HG03521 (cell line): ENCODE data around the gene LRRC2.

Source experiments
- ATAC-seq: cut with Tn5 transposase; IDR thresholded peaks from one replicate; pipeline ENCODE4 v1.9.1; 2021; ENCODE audit warnings: mild to moderate bottlenecking, moderate library complexity; ENCODE audit not compliant: unreplicated experiment

Gene LRRC2

DNA sequence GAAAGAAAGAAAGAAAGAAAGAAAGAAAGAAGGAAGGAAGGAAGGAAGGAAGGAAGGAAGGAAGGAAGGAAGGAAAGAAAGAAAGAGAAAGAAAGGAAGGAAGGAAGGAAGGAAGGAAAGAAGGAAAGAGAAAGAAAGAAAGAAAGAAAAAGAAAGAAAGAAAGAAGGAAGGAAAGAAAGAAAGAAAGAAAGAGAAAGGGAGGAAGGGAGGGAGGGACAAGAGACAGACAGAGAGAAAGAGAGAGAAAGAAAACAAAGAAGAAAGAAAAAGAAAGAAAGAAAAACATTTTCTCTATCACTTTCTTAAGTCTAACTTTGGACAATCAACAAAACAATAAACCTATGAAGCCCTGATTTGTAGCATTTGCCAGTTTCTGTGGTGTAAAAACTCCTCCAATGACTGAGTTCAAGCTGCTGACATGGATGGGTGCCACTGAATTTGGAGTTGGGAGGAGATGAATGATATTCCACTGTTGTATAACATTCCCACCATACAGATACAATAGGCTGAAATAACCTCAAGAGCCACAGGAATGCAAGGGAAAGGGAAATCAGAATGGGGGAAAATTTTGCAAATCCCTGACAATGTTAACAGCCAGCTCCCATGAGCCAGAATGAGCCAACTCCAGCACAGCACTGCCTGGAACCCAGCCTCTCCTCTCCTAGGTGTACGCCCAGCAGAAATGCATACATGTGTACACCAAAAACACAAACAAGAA, 83.3 kb downstream of the LRRC2 start:
- no peak for ATAC-seq

DNA sequence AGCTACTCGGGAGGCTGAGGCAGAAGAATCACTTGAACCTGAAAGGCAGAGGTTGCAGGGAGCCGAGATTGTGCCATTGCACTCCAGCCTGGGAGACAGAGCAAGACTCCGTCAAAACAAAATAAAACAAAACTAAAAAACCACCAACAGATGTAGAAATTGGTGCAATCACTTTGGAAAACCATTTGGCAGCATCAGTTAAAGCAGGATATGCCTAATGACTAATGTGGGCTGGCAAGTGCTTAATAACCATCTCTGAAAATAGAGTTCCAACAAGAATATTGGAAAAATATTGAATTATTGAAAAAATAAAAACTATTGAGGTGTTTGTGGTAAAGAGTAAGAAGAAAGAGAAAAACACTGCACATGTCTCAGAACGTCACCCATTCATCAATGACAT, 84.5 kb downstream of the LRRC2 start:
- no peak for ATAC-seq

DNA sequence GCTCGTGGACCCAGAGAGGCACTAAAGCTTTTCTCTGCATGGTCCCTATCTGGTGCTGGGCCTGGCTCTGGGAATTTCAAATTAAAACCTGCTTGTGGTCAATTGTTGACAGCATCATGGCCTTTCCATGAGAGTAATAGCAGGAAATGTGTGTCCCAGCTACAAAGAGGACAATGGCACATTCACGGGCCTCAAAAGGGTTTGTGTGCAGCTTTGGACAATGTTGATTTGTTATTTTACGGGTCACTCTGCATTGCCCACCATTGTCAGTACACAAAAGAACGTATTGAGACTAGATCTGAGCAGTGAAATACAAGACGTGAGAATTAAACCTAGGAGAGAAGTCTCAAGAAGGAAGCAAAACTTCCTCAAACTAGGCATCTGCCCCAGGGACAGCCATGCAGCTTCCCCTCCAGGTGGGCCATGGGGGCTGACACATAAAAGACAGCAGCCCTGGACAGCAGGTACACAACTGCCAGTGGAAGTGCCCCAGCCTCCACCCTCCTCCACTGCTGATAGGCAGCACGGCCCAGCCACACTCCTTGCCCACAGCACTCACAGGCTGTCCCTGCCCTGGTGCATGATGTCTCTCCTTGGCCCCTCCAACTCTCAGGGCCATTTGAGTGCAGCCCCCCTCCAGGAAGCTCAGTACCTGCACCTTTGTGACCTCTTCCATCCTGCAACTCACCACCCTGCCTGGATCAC, 85.5 kb downstream of the LRRC2 start:
- ATAC-seq = no peak

DNA sequence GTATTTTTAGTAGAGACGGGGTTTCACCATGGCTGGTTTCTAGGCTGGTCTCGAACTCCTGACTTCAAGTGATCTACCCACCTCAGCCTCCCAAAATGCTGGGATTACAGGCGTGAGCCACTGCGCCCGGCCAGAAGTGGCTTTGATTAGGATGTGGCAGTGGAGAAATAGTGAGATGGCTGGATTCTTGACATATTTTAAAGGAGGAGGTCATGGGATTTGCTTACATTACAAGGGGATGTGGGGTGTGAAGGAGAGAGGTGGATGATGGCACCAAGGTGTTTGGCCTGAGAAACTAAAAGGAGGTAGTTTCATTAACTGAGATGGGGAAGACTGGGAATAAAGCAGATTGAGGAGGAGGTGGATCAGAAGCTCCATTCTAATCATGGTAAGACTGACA, 86.4 kb downstream of the LRRC2 start:
- no peak for ATAC-seq

DNA sequence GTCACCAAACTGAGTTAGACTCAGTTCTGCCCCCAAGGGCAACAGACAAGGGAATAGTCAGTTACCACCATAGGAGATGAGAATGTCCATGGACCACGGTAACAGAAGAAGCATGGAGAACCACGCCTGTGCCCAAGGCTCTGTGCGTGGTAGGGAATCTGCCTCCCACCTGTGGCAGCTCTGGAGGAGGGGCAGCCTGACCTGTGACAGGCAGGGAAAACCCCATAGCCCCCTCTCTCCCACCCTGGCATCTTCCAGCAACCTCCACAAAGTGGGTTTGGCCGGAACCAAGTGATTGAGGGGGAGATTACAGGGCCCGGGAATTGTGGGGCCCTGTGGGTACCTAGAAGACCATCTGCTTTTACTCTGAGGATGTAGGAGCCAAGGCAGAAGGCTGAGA, 87.1 kb downstream of the LRRC2 start:
- ATAC-seq = no peak

DNA sequence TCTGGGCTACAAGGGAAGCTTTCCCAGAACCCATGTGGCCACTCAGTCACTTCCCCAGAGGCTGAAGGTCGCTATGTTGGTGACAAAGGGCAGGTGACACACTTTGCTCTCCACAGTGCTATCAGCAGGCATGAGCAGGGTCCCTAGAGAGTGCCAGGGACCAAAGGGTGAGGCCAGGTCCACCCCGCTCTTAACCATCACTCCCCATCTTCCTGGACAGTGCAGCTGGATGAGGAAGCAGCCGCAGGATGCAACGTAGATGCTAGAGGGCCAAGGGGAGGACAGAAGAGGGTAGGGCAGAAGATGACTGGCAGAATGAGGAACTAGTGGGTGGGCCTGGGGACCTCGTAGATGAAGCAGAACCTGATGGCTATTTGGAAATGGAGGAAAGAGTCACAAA, 87.8 kb downstream of the LRRC2 start:
- no peak for ATAC-seq

DNA sequence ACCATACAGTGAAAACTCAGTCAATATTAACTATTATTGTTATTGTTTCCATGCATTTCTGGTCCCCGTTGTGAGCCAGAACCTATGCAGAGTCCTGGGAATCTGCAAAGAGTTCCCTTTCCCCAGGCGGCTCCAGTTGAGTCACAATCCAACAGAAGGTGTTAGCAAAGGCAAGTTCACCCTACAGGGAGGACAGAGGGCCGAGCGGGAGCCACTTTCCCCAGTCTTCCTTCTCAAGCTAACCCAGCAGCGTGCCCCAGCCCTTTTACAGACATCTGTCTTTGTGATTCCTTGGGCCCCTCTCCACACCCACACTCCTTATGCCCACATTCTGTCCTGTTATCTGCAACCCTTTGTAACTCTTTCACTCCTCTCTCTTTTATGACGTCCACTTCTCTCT, 88.3 kb downstream of the LRRC2 start:
- no peak for ATAC-seq

DNA sequence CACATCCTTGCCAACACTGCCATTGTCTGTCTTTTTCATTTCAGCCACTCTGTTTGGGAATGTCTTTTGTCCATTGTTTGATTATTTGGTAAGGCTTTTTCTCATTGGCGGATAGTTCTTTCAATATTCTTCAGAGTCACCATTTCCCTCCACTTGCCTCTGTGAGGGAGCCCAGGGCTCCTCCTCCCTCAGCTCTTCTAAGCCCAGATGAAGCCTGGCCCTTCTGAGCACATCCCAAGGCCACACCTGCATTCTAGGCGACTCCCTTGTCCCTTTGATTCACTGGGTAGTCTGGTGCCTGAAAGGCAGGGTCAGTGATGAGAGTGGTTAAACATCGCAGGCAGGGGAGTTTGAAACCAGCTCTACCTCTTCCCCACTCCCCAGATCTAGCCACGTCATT, 89.0 kb downstream of the LRRC2 start:
- no peak for ATAC-seq

DNA sequence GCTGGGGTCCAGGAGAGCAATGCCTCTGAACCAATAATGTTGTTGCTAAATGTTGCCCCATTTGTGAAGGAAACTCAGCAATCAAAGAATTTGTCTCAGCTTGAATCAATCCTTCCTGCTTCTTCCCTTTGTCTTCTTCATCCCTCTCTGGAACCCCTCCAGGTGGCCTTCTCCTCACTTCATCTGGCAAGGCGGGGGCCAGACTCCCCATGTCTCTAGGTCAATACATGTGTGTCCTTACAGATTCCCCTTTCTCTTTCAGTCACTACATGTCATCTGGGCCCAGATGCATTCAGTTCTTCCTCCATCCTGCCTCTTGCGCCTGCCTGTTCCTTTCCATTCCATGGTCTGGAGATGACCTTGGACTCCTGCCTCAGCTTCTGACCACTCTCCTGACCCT, 93.4 kb downstream of the LRRC2 start:
- ATAC-seq = no peak

DNA sequence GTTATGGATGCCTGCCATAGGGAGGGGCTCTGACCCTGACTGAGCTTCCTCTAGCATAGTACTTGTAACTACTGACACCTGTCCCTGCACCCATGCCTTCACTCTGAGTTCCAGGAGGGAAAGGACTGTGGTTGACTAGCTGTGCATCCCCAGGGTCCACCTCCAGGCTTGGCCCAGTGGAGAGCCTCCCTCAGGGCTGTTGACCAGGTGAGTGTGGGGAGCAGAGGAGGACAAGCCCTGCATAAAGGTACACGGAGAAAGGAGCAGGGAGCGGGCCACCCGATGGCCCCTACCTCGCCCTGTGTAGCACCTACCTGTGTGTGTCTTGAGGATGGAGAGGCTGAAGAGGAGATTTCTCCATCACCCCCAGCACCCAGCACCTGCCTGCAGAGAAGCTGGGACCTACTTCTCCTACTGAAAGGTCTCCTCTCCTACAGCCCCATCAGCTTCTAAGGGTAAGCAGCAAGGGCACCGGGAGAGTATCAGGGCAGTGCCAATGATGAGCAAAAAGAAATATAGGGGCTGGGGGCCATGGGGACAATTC, 94.7 kb downstream of the LRRC2 start:
- ATAC-seq = no peak

DNA sequence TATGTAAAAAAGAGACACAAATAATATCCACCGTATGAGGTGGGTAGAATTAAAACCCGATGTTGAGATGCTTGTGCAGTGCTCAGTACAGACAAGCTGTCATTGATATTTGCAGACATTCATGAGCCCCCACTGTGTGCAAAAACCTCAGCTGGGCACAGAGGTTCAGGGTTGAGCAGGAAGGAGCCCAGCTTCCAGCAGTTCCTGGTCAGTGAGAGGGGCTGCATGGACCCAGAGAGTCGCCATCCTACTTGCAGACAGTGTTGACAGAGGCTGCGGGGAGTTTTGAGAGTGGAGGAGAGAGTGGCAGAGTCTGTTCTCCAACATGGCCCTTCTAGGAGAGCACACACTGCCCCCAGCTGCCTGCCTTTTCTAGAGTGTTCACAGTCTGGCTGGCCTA, 95.3 kb downstream of the LRRC2 start:
- ATAC-seq = no peak

DNA sequence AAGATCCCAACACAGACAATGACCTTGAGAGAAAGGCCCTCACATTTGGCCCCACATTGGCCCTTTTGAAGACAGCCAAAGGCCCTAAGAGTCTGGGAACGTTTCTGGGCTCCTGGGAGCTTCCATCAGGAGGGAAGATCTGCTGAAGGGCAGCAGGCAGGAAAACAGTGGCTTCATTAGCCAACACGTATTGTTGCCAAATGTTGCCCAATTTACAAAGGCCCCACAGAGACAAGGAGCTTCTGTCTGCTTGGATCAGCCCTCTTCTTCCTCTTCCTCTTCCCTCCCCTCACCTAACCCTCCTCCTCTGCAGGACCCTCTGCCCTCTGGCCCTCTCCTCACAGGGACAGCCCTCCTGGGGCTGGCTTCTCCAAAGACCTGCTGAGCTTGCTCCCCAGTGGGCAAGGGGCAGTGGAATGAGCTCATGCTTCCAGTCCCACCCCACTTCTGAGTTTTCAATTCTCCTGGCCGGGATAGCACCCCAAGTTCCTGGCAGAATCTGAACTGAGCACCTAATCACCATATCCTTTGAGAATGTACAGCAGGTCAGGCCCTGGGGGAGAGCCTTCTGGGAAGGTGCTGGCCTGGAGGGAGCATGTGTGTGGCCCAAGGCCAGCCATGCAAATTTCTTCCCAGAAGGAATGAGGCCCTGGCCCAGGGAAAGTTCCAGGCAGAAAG, 96.3 kb downstream of the LRRC2 start:
- no peak for ATAC-seq

DNA sequence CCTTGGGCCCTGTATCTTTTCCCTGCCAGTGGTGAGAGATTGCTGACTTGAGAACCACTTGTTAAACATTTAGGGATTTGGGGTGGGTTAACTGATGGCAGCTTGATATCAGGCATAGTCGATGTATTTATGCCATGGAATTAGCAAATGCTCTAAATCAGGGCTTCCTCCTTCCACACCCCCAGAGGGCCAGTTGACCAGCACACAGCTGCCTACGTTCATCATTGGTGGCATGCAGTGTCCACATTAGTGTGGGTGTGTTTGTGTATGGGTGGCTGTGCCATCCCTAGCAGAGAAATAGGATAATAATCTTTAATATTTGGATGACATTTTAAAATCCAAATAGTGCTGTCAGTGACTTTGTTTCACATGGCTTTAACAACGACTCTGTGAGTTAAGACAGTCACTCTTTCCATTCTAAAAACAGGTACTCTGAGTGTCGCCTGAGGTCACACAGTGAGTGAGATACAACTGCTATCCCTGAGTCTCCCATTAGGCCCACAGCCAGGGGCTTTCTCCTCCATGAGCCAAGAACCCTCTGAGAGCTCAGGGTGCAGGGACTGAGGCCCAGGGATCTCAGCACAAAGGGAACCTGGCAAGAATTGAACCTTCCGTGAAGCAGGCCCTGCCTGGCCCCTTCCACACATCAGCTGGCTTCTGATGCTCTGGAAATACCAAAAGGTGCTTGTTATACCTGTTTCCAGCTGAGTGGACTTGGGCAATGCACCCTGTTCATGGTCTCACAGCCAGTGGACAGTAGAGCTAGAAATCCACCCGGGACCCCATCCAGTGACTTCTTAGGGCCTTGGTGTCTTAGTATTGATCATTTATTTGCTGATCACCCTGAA, 97.1 kb downstream of the LRRC2 start:
- ATAC-seq = no peak

DNA sequence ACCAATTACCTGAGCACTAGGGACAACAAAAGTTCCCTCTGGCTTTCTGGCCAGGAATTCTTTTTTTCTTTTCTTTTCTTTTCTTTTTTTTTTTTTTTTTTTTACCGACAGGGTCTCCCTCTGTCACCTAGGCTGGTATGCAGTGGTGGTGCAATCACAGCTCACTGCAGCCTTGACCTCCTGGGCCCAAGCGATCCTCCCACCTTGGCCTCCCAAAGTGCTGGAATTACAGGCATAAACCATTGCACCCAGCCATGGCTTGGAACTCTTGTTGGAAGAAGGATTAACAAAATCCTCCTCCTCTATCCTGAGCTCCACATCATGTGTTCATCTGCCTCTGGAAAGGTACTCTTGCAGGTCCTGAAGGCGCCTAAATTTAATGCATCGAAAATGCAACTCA, 98.5 kb downstream of the LRRC2 start:
- no peak for ATAC-seq

DNA sequence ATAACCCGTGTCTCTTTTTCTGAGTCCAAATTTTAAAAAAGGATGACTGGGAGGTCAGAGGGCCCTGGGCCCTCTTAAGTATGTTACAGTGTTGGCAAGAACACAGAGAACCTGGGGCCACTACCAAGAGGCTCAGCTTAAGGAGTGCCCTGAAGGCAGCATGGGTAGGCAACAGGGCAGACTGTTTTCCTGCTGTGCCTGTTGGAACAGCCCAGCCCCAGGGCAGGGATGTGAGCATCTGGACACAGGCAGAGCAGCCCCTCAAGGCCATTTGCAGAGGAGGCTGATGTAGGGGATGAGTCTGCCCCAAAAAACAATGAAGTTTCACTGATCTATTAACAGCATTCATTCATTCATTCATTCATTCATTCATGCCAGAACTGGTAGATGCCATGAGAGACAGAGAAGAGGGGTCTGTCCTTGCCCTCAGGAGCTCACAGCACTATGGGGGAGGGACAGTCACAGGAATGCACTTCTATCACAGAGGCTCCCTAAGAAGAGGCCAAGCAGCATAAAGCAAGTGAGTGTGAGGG, 99.2 kb downstream of the LRRC2 start:
- ATAC-seq = no peak

DNA sequence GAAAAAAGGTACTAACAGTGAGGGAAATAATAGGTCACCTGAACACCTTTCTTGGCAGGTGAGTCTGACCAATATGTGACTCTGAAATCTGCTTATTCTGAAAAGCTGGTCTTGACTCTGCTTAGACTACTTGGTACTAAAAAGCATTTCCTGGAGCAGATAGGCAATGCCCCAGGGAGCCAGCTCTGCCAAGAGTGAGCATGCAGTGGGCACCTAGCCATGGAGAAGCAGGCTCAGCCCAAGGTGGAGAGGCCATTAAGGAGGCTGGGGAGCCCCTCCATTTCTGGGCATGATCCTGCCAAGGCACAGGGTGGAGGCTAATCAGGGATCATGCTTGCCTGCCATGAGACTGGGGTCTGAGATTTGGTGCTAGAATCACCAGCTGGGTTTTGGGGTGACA, 99.8 kb downstream of the LRRC2 start:
- no peak for ATAC-seq
